Kasumi-1 (cell line): ENCODE data around the gene SYNDIG1.

Source experiments
- DNase-seq, 2 experiments: peaks; one replicate each; lab custom pipeline; 2025; lab: John Stamatoyannopoulos, UW

SYNDIG1 gene

GRCh38 chr20:24528583-24529368, 59.3 kb downstream of the SYNDIG1 start:
- DNase-seq = no peak

GRCh38 chr20:24529369-24529719, 59.9 kb downstream of the SYNDIG1 start:
- no peak for DNase-seq

DNA sequence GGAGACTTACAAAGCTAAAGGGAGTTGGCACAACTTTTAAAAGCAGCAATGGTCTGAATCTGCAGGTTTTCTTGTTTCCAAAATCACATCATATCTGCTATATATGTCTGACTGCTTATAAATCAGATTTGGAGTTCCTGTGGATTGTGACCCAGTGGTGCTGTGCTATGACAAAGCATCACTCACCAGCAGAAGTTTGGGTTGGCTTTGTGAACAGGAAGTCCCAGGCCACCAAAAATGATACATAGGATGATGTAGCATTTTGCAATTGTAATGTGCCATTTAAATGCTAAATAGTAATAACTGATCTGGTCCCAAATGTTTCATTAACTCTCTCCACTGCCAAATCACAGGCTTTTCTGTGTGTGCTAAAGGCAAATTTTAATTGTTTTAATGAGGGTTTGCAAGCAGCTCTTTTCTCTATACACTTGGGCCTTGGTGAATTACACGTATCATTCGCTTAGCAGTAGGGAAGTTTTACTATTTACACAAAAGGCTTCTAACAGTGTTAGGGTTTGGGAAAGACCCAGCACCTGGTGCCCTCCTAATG, 60.8 kb downstream of the SYNDIG1 start:
- DNase-seq = no peak

GRCh38 chr20:24531202-24531601, 61.8 kb downstream of the SYNDIG1 start:
- DNase-seq = no peak

- no peak for DNase-seq
Measured at GRCh38 chr20:24531631-24532419, 62.4 kb downstream of the SYNDIG1 start.

DNA sequence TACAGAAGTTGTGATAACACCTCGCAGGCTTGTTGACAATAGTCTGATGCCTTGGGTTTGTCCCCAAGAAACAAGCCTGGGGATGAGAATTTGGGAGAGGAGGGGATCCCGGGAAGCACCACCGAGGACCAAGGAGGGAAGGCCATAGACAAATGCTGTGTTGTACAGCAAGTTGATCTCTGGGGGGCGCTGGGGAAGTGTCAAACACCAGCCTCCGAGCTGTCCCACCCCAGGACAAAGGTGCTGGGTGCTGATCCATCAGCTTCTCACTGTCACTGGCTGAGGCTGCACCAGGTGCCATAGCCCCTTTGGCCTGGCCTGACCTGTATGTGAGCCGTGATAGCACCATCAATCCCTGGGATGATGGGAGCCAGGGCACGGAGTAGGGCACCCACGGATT, 64.0 kb downstream of the SYNDIG1 start:
- no peak for DNase-seq

- DNase-seq = no peak
Measured at GRCh38 chr20:24534282-24534681, 64.9 kb downstream of the SYNDIG1 start.

DNA sequence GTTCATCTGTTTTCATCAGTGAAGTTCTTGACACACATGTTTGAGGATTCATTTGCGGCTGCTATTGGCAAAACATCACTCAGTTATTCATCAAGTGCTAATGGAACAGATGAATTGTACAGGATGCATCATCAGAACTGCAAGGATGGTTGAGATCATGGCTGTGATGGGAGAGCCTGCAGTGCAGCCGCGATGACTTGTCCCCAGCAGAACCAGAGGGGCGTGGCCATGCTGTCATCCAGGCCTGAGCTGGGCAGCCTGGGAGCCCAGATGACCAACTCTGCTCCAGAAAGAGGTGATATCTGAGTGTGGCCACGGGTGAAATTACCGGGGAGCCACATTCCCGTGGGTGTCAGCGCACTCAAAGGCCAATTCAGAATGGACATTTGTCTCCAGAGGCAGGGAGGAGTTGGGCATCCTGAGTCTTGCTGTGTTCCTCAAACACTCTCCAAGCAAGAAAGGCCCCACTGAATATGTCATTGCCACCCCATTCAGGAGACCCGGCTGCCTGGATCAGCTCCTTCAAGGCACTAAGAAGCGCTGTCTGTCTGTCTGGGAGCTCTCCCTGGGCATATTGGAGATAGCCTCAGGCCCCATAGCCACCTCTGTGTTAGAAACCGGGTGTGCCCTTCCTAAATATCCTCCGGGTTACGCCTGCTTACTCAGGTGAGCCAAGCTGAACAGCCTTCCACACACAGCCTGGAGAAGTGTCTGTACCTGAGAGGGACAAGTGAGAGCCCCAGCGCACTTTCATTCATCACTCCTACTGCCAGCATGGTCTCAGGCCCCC, 66.7 kb downstream of the SYNDIG1 start:
- no peak for DNase-seq

- no peak for DNase-seq
Measured at GRCh38 chr20:24537210-24537609, 67.8 kb downstream of the SYNDIG1 start.

DNA sequence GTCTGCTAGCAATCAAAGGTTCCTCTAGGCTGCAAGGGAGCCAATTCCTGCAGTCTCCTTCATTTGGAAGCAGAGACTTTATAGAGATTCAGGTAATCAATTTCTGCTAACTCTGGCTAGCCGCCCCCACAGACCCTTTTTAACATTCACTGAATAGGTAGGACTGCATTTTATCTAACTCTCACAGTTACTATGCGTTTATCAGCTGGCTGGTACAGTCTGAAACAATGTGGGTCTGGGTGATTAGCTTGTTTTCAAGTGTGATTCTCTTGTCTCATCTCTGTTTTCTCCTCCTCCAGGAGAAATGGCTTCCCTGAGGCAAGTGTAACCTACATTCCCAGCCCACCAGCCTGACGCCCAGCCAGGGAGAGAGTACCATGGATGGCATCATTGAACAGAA, 73.3 kb downstream of the SYNDIG1 start:
- DNase-seq = no peak

DNA sequence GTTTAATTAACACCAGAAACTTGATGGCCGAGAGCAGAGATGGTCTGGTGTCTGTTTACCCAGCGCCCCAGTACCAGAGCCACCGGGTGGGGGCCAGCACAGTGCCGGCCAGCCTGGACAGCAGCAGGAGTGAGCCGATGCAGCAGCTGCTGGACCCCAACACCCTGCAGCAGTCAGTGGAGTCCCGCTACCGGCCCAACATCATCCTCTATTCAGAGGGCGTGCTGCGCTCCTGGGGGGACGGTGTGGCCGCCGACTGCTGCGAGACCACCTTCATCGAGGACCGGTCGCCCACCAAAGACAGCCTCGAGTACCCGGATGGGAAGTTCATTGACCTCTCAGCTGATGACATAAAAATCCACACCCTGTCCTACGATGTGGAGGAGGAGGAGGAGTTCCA, 73.7 kb downstream of the SYNDIG1 start:
- no peak for DNase-seq

GRCh38 chr20:24543741-24544140, 74.3 kb downstream of the SYNDIG1 start:
- no peak for DNase-seq

- no peak for DNase-seq
Measured at GRCh38 chr20:24544371-24544770, 74.9 kb downstream of the SYNDIG1 start.

DNA sequence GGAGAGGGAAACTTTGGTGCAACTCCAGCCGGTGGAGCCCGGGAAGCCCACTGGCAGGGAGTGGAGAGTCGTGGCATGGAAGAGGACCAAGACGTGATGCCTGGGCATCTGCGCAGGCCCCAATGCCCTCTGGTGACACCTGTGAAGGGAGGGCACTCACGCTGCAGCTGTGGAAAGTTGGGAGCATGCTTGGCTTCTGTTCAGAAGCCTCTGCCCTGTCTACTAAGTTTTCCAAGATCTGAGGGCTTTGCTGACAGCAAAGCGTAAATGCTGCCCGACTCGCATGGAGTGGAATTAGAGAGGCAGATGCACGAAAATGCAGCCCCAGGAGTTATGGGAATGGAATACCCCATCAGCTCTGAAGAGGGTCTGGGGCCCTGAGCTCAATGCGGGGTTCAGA, 75.7 kb downstream of the SYNDIG1 start:
- DNase-seq = no peak

DNA sequence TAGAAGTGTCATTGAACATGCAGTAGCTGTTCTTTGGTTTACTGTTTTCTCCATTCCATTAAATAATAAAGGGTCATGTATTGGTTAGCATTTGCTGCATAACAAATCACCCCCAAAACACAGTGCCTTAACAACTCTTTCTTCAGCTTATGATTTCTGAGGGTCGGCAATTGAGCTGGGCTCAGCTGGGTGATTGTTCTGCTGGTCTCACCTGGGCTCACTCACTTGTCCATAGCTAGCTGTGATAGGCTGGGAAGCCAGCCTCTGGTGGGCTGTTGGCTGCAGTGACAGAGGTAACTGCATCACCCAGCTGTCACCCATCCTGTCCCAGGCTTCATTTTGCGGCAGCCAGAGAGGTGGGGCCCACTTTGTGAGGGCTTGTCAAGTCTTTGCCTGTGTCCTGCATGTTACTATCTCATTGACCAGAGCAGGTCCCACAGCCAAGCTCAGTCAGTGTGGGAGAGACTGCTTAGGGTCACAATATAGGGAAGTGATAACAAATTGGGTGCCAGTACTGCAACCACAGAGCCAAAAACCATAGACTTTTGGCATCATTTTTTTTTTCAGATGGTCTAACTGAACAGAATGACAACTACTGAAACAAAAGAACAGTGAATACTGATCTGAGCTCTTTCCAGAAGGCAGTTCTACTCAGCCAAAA, 76.9 kb downstream of the SYNDIG1 start:
- DNase-seq = no peak

GRCh38 chr20:24547967-24548366, 78.5 kb downstream of the SYNDIG1 start:
- DNase-seq = no peak

- DNase-seq = no peak
Measured at GRCh38 chr20:24559114-24559732, 89.8 kb downstream of the SYNDIG1 start.

DNA sequence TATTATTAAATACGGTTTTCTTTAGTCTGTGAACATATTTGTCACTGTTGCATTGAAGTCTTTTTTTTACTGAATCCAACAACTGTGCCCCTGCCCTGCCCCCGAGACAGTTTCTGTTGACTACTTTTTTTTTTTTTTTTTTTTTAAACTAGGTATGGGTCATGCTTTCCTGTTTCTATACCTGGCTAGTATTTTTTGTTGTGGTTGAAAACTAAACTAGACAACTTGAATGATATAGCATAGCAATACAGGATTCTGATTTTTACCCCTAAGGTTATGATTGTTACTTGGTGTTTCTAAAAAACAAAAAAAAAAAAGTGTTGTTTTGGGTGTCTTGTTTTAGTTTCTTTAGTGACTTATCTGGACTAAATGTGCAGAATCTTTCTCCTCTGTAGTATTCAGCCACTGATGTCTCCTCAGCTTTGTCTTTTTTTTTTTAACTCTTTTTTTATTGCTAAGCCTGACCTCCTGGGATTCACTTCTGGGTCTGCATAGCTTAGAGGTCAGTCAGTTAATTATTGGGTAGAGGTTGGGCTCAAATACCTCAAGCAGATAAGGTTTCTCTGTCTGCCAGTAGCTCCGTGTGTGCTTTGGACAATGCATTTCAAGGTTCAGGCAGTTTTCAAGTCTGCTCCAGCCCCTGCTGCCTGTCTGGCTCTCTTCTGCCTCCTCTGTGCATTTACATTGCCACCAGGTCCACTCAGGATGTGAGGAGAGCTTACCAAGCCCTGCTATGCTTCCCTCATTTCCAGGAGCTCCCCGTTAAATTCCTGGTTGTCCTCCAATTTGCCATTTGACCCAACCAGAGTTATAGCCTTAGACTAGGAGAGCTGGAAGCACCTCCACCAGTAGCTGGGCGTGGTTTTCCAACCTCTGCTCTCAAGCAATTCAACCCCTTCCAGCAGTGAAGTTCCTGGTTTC, 91.4 kb downstream of the SYNDIG1 start:
- DNase-seq = no peak

DNA sequence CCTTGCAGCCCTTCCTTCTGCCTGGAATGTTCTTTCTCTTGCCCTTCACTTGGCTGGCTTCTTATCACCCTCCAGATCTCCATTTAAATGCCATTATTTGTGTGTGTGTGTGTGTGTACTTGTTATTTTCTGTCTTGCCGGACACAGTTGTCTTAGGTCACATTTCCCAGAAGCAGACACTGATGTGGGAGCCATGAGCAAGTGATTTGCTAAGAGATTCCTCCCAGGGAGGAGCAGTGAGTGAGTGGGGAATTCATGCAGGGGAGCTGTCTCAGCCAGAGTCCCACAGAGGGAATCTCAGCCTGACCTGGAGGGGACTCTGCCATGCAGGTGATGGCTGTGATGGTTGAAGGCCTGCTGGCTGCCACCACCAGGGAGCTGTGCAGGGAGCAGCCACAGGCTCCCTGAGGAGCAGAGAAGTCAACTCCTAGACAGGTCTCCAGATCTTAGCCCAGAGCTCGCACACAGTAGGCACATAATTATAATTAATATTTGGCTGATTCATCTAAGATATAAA, 96.5 kb downstream of the SYNDIG1 start:
- DNase-seq = no peak

GRCh38 chr20:24566656-24567055, 97.2 kb downstream of the SYNDIG1 start:
- DNase-seq = no peak
